Left forelimb (tissue), 1 donor: ENCODE measurements around the gene CACNA2D4.

Experiments used
- DNase-seq: peaks from one replicate; pipeline ENCODE4 v3.0.0-alpha.2; 2018; ENCODE audit warnings: low spot score

CACNA2D4 gene

GRCh38 chr12:1815814-1816729 lies 102.4 kb downstream of the CACNA2D4 start:
- no peak for DNase-seq

- no peak for DNase-seq
Observed at GRCh38 chr12:1815108-1815507, 103.3 kb downstream of the CACNA2D4 start.

DNA sequence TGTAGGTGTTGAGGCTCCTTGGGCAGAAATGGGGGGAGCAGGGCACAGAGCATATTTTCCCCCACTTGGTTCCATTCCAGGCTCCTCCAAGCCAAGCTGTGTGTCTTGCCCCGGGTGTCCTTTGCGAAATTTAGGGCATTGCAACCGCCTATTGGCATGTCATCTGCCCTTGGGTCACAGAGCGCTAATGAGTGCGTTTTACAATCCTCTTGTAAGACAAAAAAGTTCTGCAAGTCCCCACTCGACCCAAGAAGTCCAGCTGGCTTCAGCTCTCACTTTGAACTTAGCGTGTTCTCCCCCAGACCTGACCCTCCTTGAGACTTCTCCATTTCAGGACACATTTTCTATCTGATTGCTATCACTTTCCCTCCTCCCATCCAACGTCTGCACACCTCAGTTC lies 104.2 kb downstream of the CACNA2D4 start:
- DNase-seq: no peak

DNA sequence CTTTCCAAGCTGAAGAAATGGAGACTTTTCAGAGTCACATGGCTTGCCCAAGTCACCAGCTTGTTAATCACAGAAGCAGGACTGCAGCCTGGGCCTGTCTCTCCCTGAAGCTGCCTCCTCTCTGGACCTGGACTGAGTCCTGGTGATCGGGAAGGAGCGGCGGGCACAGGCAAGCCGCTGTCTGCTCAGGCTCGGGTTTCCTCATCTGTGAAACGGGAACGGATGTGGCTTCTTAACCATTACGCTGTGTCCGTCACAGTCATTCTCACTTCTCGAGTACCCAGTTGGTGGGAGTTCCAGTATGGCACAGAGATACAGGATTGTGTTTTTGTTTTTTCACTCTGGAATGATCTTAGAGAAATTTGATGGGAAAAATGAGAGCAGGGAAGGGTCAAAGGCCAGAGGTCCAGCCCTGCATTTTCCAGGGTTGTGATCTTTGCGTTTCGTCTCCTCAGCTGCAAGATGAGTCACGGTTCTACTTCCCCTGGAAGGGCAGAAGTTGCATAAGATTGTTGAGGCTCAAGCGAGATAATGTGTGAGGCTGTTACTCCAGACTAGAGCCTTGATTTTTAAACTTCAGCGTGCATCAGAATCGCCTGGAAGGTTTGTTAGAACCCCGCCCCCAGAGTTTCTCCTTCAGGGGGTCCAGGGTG lies 105.7 kb downstream of the CACNA2D4 start:
- no peak for DNase-seq

- no peak for DNase-seq
Observed at GRCh38 chr12:1811948-1812291, 106.5 kb downstream of the CACNA2D4 start.

- no peak for DNase-seq
Observed at GRCh38 chr12:1811281-1811947, 107.0 kb downstream of the CACNA2D4 start.

DNA sequence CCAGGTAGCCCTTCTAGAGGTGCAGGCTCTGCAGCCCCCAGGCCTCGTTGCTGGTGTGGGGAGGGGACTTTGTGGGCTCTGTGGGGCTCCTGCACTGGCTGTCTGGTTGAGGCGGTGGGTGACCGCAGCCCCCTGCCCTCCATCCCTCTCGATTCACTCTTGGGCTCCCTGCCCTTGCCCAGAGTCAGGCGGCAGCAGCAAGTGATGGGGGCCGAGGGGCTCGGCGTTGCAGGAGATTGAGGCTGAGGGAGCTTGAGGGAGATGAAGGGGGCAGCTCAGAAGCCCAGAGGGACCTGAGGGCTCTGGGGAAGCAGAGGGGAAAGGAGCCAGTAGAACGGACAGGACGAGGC lies 107.5 kb downstream of the CACNA2D4 start:
- no peak for DNase-seq

DNA sequence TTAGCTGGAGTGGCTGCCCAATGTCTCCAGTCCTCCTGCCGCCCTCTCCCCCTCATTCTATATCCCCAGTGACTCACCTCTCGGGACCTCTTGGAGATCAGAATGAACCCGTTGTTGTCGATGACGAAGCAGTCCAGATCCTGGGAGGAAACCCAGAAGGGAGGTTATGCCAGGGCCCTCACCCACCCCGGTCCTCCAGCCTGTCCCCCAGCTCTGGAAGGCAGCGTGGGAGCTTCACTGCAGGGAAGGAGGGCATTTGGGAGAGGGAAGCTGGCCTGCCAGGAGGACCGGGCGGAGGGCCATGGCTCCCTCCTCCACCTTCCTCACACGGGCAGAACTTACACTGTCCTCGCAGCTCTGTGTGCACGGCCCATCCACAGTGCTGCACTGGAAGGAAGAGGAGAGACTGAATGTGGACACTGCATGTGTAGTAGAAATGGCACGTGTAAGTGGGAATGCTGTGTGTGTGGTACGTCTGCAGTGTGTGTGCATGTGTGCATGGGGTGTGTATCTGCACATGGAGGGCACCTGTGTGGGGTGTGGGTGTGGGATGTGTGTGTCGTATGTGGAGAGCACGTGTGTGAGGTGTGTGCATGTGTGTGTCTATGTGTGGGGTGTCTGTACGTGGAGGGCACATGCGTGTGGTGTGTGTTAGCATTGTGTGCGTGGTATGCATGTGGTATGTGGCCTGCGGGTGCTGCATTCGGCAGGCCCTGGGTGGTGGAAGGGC lies 108.1 kb downstream of the CACNA2D4 start:
- no peak for DNase-seq

GRCh38 chr12:1809591-1810190 lies 108.8 kb downstream of the CACNA2D4 start:
- DNase-seq: no peak

- no peak for DNase-seq
Observed at GRCh38 chr12:1808798-1809480, 109.5 kb downstream of the CACNA2D4 start.

- no peak for DNase-seq
Observed at GRCh38 chr12:1808036-1808797, 110.2 kb downstream of the CACNA2D4 start.

DNA sequence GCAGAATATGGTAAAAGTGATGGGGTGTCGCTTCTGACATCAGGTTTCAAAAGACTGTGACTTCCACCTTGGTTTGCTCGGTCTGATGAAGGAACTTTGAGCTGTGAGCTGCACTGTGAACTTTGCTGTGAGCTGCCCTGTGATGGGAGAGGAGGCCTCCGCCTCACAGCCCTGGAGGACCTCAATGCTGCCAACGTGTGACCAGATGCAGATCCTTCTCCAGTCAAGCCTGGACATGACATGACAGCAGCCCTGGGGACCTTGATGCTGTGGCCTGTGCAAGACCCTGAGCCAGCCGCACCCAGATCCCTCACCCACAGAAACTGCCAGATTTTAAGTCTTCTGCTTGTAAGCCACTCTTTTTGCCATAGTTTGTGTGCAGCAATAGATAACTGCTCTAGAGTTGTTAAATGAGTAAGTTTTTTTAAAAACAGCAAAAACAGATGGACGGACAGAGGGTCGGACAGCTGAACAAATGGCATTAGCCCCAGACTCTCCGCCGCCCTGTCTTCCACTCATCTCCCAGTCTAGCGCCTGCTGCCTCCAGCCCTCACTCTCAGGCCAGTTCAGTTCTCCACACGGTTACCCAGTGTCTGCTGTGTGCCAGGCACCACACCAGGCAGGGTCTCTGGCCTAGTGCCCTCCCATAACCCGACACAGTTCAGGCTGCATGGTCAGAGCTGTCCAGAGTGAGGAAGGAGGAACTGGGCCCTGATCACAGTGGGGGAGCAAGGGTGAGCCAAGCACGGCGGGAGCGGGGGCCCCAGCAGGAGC lies 111.2 kb downstream of the CACNA2D4 start:
- no peak for DNase-seq

- DNase-seq: no peak
Observed at GRCh38 chr12:1806301-1807086, 112.0 kb downstream of the CACNA2D4 start.

GRCh38 chr12:1805441-1806081 lies 112.9 kb downstream of the CACNA2D4 start:
- DNase-seq: no peak

DNA sequence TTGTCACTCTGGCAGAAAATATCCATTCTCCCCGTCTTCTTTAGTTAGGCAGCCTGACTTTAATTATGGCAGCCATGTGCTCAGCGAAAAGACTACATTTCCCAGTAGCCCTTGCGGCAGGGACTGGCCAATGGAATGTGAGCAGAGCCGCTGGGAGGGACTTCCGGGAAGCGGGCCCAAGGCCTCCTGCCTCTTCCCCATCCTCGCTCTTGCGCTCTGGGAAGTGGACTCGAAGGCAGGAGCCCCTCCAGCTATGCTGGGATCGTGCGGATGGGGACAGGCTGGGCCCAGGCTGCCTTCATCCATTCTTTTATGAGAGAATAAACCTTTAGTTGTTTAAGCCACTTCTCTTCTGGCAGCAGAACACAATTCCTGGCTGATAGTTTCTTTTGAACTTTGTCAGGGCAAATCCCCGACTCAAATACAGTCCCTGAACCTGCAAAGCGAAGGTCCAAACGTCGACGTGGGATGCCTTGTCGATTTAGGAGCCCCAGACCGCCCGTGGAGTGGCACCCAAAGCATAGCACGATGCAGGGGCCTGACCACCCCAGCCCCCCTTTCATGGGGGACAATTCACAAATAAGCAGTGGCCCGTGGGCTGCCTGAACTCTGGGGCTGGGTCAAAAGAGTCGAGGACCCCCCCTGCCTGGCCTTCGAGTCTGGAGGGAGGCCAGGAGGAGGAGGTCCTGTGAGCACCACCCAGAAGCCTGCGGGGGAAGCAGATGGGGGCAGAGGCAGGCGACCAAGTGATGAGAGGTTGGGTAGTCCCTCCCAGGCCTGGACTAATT lies 113.7 kb downstream of the CACNA2D4 start:
- DNase-seq: peak; percentile 89

GRCh38 chr12:1803736-1804135 lies 114.7 kb downstream of the CACNA2D4 start:
- no peak for DNase-seq

- peak; percentile 28 for DNase-seq
Observed at GRCh38 chr12:1801303-1801975, 117.0 kb downstream of the CACNA2D4 start.
